ENCODE results near the gene WSB2.
"Not testable (repeated sequence)": the region's sequence is repeated elsewhere in the genome, so short reads cannot be mapped to it uniquely, and the experiment has no call there.

Gene WSB2

GRCh38 chr12:118023301-118023860 lies 37.6 kb downstream of the WSB2 start:
- H3K9me2 ChIP-seq (replicated peaks; ENCODE audit: control insufficient read depth, low read length) = no peaks in the 10 kb centered on the region
- H3K4me2 ChIP-seq (ENCODE audit: low read length) = no peak overlapping the region
- no peak for TF ChIP-seq EZH2phosphoT487 (IDR thresholded peaks at IDR 0.05; ENCODE audit: borderline replicate concordance, low read length)
- no peak for TF ChIP-seq CTCF (IDR thresholded peaks at IDR 0.05; ENCODE audit: low read depth, low read length, poor library complexity, severe bottlenecking)
- no peaks in the 10 kb centered on the region for H3F3A ChIP-seq (ENCODE audit: control insufficient read depth, insufficient read depth)
- no peaks in the 10 kb centered on the region; the same call in 1 of the 2 replicates for H4K20me1 ChIP-seq (ENCODE audit: control insufficient read depth, insufficient read depth, low read depth, low read length)
- peaks cover 10% of the 10 kb centered on the region for H3K4me1 ChIP-seq (ENCODE audit: control insufficient read depth, low read length)
- no peak overlapping the region for H3K4me3 ChIP-seq (ENCODE audit: low read length)
- H3K27me3 ChIP-seq (ENCODE audit: control insufficient read depth, low read length) = no peaks in the 10 kb centered on the region
- H3K79me2 ChIP-seq (ENCODE audit: control insufficient read depth, low read length) = peaks cover 16% of the 10 kb centered on the region
- no peak overlapping the region for H3K27ac ChIP-seq (ENCODE audit: low read depth, low read length)
- peaks cover 88% of the 10 kb centered on the region for H3K36me3 ChIP-seq (ENCODE audit: control insufficient read depth, low read length)
- no peaks in the 10 kb centered on the region for H3K9me3 ChIP-seq (ENCODE audit: control insufficient read depth, insufficient read depth, low read length)

- H3K36me3 ChIP-seq (ENCODE audit: control insufficient read depth, low read length) = peaks cover 89% of the 10 kb centered on the region
- H3K27me3 ChIP-seq (ENCODE audit: control insufficient read depth, low read length) = no peaks in the 10 kb centered on the region
- no peaks in the 10 kb centered on the region for H3F3A ChIP-seq (ENCODE audit: control insufficient read depth, insufficient read depth)
- H3K79me2 ChIP-seq (ENCODE audit: control insufficient read depth, low read length) = peaks cover 23% of the 10 kb centered on the region
- H3K4me1 ChIP-seq (ENCODE audit: control insufficient read depth, low read length) = peaks cover 16% of the 10 kb centered on the region
- H4K20me1 ChIP-seq (ENCODE audit: control insufficient read depth, insufficient read depth, low read depth, low read length) = peaks cover 7% of the 10 kb centered on the region; the same call in 1 of the 2 replicates
- no peaks in the 10 kb centered on the region for H3K9me3 ChIP-seq (ENCODE audit: control insufficient read depth, insufficient read depth, low read length)
- no peak overlapping the region for H3K4me3 ChIP-seq (ENCODE audit: low read length)
- H3K4me2 ChIP-seq (ENCODE audit: low read length) = no peak overlapping the region
- TF ChIP-seq EZH2phosphoT487 (IDR thresholded peaks at IDR 0.05; ENCODE audit: borderline replicate concordance, low read length) = no peak
- TF ChIP-seq CTCF (IDR thresholded peaks at IDR 0.05; ENCODE audit: low read depth, low read length, poor library complexity, severe bottlenecking) = no peak
- H3K27ac ChIP-seq (ENCODE audit: low read depth, low read length) = no peak overlapping the region
- H3K9me2 ChIP-seq (replicated peaks; ENCODE audit: control insufficient read depth, low read length) = no peaks in the 10 kb centered on the region
Measured at GRCh38 chr12:118022728-118023109, 38.3 kb downstream of the WSB2 start.

- H3K4me2 ChIP-seq (ENCODE audit: low read length); H4K20me1 ChIP-seq (ENCODE audit: control insufficient read depth, insufficient read depth, low read depth, low read length); H3K9me3 ChIP-seq (ENCODE audit: control insufficient read depth, insufficient read depth, low read length); H3K9me2 ChIP-seq (replicated peaks; ENCODE audit: control insufficient read depth, low read length); H3K27me3 ChIP-seq (ENCODE audit: control insufficient read depth, low read length); H3K4me3 ChIP-seq (ENCODE audit: low read length); H3K27ac ChIP-seq (ENCODE audit: low read depth, low read length); H3F3A ChIP-seq (ENCODE audit: control insufficient read depth, insufficient read depth): not testable (repeated sequence)
- Histone ChIP-seq H3K36me3 (ENCODE audit: control insufficient read depth, low read length) (peaks cover 92% of the 10 kb centered on the region), H3K79me2 (ENCODE audit: control insufficient read depth, low read length) (peaks cover 28% of the 10 kb centered on the region), H3K4me1 (ENCODE audit: control insufficient read depth, low read length) (peaks cover 19% of the 10 kb centered on the region)
Measured at GRCh38 chr12:118022097-118022727, 38.8 kb downstream of the WSB2 start.

- Histone ChIP-seq H3K27me3 (ENCODE audit: control insufficient read depth, low read length) (no peaks in the 10 kb centered on the region), H3K27ac (ENCODE audit: low read depth, low read length) (no peak overlapping the region), H3F3A (ENCODE audit: control insufficient read depth, insufficient read depth) (no peaks in the 10 kb centered on the region), H3K4me1 (ENCODE audit: control insufficient read depth, low read length) (peaks cover 24% of the 10 kb centered on the region), H3K79me2 (ENCODE audit: control insufficient read depth, low read length) (peaks cover 35% of the 10 kb centered on the region), H3K36me3 (ENCODE audit: control insufficient read depth, low read length) (peaks cover 77% of the 10 kb centered on the region), H3K4me2 (ENCODE audit: low read length) (no peak overlapping the region), H3K9me3 (ENCODE audit: control insufficient read depth, insufficient read depth, low read length) (no peaks in the 10 kb centered on the region), H4K20me1 (ENCODE audit: control insufficient read depth, insufficient read depth, low read depth, low read length) (peaks cover 8% of the 10 kb centered on the region; the same call in 1 of the 2 replicates), H3K4me3 (ENCODE audit: low read length) (no peak overlapping the region), H3K9me2 (replicated peaks; ENCODE audit: control insufficient read depth, low read length) (no peaks in the 10 kb centered on the region)
- TF ChIP-seq CTCF (IDR thresholded peaks at IDR 0.05; ENCODE audit: low read depth, low read length, poor library complexity, severe bottlenecking) = no peak
- TF ChIP-seq EZH2phosphoT487 (IDR thresholded peaks at IDR 0.05; ENCODE audit: borderline replicate concordance, low read length) = no peak
Measured at GRCh38 chr12:118020036-118020435, 40.9 kb downstream of the WSB2 start.

Data from DOHH2 (cell line).